HG03039 (cell line): ENCODE data around the gene C8G.

ENCODE experiments used
- ATAC-seq: cut with Tn5 transposase; IDR thresholded peaks from one replicate; pipeline ENCODE4 v1.9.1; 2021; ENCODE audit warnings: mild to moderate bottlenecking, moderate library complexity; ENCODE audit not compliant: unreplicated experiment

Gene C8G

DNA sequence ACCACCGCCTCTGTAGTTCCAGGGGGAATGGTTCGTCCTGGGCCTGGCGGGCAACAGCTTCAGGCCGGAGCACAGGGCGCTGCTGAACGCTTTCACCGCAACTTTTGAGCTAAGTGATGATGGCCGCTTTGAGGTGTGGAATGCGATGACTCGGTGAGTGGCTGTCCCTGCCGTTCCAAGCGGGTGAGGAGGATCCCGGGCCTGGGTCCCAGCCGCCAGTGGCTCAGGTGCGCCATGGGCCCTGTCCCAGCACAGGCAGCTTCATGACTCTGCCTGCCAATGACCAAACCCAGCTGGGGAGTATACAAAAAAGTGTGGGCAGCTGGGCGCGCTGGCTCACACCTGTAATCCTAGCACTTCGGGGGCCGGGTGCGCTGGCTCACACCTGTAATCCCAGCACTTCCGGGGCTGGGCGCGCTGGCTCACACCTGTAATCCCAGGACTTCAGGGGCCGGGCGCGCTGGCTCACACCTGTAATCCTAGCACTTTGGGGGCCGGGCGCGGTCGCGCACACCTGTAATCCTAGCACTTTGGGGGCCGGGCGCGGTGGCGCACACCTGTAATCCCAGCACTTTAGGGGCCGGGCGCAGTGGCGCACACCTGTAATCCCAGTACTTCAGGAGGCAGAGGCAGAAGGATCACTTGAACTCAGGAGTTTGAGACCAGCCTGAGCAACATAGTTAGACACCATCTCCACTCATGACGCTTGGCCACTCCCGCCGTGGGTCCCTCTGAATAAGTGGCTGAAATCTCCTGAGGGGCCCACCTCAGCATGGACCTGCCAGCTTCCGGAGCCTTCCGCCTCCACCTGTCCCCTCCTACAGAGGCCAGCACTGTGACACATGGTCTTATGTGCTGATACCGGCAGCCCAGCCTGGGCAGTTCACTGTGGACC is 8.1 kb downstream of the C8G start:
- ATAC-seq, result no peak

DNA sequence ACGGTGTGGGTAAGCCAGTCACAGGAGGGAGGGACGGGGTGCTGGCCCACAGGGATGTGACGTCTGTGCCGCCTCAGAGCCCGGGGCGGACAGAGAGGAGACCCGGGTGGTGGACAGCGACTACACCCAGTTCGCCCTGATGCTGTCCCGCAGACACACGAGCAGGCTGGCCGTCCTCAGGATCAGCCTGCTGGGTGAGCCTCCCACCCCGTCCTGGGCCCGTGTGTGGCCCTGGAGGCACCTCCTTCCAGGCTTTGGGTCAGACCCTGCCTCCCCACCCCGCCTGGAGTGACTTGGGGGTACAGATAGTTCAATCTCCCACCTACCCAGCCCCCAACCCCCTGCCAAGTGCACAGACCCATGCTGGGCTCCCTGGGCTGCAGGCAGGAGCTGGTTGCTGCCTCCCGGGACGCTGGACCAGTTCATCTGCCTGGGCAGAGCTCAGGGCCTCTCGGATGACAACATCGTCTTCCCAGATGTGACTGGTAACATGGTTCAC is 8.8 kb downstream of the C8G start:
- ATAC-seq, result no peak

DNA sequence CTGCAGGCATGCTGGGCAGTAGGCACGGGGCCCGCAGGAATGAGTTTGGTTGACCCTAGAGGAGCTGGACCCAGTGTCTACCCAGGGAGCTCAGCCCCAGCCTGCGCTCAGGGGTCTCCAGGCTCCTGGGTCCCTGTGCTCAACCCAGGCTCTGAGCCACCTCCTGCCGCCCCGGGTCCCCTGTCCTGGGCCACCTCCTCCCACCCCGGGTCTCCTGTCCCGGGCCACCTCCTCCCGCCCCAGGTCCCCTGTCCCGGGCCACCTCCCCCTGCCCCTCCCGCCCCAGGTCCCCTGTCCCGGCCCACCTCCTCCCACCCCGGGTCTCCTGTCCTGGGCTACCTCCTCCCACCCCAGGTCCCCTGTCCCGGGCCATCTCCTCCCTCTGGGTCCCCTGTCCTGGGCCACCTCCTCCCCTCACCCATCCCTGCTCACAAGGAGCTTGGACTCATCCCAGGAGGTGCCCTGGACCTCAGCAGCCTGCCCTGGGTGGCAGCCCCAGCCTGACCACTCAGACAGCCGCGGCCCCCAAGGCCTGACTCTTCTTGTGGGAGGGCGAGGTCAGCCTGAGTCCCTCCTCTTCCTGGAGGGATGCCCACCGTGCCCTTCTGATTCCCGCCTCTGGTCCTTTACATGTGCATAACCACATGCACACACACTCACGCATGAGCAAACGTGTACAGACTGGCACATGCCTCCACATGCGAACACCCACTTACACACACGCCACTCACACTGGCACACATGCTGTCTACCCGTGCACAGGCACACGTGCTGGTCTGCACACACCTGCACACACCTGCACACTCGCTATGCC is 9.4 kb downstream of the C8G start:
- no peak for ATAC-seq

DNA sequence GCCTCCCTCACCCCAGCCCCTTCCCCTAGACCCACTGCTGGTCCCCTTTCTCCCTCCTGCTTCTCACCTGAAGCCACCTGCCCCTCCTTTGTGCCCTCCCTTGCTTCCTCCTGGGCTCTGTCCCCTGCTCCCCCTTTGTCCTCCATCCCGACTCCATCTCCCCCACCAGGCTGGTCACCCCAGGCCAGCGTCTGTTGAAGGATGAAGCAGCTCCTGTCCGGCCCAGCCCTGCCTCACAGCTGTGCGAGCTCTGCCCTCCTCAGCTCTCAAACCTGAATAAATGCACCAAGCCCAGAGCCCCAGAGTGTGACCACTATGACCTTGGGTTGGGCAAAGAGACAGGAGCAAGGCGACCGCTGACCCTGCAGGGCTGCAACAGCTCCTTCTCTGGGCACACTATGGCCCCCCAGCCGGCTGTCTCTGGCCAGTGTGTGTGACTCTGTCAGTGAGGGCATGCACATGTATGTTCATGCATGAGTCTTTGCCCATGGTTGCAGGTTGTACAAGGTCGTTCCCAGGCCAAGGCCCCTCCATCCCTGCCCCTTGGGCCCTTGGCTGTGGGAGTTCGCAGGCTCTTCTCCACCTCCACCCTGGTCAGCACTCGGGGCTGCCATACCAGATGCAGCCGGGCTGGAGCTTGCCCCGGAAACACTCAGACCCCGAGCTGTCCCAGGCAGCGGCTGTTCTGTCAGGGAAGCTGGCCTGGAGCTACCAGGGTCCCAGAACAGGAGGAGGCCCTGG is 10.3 kb downstream of the C8G start:
- no peak for ATAC-seq

DNA sequence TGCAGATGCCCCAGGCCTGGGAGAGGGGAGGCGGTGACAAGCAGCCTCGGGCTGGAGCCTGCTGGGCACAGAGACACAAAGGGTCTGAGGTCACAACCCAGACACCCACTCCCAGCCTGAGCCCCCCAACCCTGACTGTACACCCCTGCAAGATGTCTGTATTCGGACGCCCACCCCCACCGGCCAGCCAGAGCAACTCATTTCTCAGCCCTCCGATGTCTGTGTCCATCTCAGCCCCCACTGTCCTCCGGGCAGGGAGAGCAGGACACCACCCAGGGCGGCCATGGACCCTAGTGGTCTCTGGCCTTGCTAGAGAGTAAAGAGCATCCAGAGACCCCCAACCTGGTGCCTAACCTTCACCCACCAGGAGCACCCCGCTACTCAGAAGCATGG is 10.9 kb downstream of the C8G start:
- no peak for ATAC-seq

DNA sequence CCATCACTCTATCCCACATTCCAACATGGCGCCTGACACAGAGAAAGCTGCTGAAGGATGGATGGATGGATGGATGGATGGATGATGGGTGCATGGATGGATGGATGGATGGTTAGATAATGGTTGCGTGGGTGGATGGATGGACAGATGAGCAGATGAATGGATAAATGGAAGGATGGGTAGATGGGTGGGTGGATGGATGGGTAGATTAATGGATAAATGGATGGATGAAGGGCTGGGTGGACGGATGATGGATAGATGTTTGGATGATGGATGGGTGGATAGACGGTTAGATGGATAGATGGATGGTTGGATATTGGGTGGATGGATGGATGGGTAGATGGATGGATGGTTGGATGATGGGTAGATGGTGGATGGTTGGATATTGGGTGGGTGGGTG is 11.6 kb downstream of the C8G start:
- ATAC-seq, result no peak

DNA sequence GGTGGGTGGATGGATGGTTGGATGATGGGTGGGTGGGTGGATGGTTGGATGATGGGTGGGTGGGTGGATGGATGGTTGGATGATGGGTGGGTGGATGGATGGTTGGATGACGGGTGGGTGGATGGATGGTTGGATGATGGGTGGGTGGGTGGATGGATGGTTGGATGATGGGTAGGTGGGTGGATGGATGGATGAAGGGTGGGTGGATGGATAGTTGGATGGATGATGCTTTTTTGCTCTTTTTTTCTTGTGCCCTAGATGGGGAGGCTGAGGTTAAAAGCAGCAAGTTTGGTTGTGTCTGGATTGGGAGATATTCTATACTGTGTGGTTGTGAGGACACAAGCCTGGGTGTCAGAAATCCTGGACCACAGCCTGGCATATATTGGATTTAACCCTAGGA is 12.4 kb downstream of the C8G start:
- ATAC-seq, result no peak

DNA sequence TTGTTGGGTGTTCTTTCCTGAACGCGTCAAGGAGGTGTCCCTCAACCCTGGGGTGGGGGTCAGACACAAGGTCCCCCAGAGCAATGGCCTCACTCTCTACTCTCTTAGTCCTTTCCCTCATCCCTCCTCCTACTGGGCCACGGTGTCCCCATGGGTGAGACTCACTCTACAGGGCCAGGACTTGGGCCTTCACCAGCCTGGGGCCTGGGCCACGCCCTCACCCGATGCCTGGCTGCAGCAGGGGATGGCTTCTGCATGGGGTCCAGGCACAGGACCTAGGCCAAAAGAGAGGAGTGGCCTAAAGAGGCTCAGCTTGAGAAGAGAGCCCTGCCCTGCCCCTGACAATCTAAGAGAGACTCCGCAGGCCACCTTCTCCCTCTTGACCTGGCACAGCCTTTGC is 12.9 kb downstream of the C8G start:
- ATAC-seq, result no peak

DNA sequence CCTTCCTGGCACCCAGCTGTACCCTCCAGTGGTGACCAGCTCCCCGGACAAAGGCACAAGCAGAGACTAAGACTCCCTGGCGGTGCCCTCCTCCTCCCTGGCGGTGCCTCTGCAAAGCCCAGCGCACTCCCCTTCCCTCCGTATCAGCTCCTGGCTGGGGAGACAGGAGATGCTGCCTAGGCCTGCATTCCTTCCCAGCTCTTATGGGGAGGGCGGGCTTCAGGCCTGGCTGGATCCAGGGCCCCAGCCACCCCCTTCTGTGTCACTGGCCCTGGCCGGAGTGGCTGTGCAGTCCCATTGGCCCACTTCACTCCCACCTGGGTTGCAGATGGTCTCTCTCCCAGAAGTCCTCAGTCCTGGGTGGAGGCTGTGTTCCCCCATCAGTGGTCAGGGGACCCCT is 13.4 kb downstream of the C8G start:
- ATAC-seq, result no peak

DNA sequence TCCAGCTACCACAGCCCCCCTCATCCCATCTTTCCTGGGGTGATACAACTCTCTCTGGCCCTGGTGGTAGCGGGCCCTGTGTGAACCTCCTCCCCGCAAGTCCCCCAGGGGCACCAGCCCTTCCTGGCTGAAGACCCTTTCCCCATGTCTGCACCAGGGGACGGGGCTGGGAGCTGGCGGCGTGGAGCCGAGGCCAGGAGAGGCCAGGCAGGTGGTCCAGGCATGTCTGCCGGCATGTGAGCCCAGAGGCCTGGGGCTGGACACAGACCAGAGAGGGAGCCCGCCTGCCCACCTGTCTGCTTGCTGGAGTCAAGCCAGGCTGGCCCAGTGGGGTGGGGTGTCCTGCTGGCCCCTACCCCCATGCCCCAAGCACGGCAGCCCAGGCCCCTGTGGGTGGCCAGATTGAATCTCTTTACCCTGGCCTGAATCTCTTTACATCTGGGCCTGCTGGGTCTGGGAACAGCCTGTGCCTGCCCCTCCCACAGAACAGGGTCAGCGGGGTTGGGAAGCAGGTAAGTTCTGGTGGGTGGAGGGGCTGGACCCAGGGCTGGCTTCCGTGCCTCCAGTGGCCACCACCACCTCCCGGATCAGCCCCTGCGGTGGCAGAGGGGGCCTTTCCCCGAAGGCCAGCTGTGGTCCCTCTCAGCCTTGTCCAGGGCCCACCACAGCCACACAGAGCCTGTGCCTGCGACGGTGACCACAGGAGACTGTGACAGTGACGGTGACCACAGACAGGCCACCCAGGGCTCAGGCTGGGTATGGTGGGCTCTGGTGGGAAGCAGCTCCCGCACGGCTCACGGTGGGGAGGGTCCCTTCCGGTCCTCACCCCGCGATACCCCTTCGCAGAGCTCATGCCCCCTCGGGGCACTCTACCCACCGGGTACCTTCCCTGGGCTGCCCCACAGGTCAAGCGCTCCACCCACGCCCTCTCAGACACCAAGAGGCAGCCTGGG is 14.1 kb downstream of the C8G start:
- no peak for ATAC-seq

DNA sequence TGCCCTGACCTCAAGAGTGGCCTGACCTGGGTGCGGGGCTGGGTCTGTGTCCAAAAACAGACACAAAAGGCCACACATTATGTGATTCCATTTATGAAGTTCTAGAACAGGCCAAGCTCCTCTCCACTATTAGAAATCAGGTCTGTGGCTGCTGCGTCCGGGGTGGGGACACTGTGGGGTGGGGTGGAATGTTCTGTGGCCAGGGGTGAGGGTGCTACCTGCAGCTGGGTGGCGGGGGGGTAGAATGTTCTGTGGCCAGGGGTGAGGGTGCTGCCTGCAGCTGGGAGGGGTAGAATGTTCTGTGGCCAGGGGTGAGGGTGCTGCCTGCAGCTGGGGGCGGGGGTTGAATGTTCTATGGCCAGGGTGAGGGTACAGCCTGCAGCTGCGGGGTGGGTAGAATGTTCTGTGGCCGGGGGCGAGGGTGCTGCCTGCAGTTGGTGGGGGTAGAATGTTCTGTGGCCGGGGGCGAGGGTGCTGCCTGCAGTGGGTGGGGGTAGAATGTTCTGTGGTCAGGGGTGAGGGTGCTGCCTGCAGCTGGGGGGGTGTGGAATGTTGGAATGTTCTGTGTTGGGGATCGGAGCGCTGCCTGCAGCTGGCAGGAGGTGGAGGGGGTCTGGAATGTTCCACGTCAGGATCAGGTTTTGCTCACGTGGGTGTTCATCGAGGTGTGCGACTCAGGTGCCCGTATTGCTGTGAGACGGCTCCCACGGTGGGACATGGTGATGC is 15.3 kb downstream of the C8G start:
- ATAC-seq, result no peak

DNA sequence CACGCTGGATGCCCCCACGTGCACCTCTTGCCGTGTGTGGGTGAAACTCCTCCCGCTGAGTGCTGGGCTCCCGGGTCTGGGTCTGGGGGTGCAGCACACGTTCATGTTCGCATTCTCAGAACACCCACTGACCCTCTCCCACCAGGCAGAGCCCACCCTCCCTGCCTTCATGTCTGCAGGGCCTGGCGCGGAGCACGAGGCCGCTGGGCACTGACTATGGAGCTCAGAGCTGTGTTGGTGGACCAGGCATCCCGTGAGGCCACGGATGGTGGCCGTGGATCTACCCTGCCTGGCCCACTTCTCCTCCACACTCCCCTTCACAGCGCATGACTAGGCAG is 15.9 kb downstream of the C8G start:
- ATAC-seq, result no peak

DNA sequence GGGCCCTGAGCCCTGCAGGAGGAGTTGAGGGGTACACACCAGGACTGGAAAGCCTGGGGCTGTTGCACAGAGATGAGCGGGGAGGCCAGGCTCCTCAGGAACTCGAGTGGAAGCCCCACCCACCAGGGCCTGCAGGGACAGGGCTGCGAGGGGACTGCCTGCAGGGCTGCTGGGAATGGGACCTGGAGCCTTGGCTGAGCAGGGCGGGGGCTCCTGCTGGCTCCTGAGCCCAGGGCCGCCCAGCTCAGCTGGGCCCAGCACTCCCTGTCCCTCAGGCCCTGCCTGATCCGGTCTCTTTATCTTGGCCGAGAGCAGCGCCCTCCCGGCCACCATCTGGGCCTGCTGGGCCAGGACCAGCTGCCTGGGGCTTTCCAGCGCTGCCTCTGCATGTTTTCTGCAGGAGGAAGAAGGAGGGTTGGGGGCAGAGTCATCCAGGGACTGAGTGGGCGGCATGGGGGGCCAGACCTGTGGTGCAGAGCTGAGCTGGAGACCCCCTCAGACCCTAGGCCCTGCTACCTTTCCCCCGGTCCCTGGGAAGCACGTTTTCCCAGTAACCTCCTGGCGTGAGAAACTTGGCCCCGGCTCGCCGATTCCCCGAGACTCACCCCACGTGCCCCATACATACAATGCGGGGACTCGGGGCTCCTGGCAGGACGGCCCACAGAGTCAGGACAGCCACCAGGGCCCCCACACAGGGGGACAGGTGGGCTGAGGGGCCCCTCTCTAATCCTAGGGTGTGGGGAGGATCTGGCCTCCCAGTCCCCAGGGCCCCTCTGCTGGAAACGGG is 16.4 kb downstream of the C8G start:
- no peak for ATAC-seq

DNA sequence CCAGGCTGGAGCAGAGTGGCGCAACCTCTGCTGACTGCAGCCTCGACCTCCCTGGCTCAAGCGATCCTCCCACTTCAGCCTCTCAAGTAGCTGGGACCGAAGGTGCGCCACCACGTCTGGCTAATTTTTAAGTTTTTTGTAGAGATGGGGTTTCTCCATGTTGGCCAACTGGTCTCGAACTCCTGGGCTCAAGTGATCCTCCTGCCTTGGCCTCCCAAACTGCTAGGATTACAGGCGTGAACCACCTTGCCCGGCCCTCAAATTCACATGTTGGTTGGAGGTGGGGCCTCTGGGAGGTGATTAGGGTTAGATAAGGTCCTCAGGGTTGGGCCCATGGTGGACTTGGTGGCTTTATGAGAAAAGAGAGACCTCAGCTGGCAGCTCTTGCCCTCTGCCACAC is 17.1 kb downstream of the C8G start:
- no peak for ATAC-seq

DNA sequence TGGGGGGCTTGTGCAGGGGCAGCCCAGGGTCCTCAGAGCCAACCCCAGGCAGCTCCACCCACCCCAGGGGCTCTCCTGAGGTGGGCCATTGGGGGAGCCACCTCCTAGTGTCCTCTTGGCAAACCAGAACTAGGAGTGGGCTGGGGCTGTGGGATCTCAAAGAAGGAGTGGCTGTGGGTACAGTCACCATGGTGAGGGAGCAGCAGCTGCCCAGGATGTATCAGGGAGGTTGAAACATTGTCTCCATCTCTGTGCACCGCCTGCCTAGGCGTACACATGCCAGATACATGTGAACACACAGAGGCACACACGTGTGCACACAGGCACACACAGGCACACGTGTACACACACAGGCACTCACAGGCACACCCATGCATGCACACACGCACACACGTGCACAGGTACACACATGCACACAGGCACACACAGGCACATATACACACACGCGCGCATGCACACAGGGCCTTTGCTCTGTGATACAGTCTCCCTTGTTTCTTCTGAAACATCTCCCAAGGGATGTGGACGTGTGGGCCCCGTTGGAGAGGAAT is 17.7 kb downstream of the C8G start:
- no peak for ATAC-seq

DNA sequence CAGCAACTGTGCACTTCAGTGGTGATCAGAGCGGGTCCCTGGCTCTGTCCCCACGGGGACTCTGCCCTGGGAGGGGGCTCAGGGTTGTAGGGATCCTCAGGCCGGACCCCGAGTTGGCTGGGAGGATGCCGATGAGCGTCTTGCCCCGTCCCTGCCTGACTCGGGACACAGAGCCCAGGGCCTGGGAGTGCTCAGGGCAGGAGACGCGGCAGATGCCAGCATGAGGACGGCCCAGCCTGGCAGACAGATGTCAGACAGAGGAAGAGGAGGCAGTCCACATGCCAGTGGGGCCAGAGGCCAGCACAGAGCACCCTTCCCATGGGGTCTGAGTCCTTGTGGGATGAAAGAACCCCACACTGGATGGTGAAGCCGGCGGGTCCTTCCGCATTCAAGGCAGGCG is 18.3 kb downstream of the C8G start:
- ATAC-seq, result no peak

DNA sequence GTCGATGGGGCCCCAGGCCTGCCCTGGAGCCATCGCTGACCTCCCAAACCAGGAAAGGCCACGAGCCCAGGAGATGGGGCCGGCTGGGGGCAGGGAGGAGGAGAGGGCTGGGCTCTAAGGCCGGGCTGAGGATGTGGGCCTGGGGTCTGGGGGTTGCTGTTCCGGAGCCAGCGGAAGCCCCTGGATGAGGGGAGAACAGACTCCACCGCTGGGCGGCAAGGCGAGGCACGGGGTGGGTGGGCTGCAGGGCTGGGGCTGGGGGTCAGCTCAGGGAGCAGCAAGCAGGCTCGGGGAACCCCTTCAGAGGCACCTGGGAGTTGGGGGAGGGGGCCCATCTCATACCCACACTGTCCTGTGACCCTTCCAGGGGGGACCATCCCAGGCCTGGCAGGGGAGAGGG is 18.7 kb downstream of the C8G start:
- no peak for ATAC-seq

DNA sequence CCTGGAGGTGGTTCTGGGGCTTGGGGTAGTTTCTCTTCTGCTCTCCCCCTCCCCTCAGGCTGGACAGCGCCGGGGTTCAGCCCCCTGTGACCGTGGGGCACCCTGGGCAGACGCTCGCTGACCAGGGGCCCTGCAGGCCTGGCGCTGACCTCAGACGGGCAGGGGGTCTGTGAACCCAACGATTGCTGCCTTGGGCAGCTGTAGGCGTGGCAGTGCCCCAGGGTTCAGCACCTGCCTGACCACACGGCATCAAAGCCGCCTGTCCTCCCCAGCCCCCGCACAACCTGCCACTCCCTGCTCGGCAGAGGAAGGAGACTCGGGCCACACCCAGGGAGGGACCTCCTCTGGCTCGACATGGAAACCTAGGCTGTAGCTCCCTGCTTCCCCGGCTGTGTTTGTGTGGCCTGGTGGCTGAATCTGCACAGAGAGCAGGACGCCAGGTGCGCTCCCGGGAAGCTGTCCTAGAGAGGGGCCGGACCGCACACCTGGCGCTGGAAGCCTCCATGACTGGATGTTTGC is 19.2 kb downstream of the C8G start:
- no peak for ATAC-seq
